Activated CD4-positive, alpha-beta T cell treated with anti-CD3 and anti-CD28 coated beads for 4 hours (primary cell): Measurements from ENCODE around the gene CFAP299.
"Not testable (repeated sequence)": the region's sequence is repeated elsewhere in the genome, so short reads cannot be mapped to it uniquely, and the experiment has no call there.

Experiments used
- DNase-seq, 2 donors: peaks; one replicate each; pipeline ENCODE4 v3.0.0-alpha.2; 2020

CFAP299 gene

DNA sequence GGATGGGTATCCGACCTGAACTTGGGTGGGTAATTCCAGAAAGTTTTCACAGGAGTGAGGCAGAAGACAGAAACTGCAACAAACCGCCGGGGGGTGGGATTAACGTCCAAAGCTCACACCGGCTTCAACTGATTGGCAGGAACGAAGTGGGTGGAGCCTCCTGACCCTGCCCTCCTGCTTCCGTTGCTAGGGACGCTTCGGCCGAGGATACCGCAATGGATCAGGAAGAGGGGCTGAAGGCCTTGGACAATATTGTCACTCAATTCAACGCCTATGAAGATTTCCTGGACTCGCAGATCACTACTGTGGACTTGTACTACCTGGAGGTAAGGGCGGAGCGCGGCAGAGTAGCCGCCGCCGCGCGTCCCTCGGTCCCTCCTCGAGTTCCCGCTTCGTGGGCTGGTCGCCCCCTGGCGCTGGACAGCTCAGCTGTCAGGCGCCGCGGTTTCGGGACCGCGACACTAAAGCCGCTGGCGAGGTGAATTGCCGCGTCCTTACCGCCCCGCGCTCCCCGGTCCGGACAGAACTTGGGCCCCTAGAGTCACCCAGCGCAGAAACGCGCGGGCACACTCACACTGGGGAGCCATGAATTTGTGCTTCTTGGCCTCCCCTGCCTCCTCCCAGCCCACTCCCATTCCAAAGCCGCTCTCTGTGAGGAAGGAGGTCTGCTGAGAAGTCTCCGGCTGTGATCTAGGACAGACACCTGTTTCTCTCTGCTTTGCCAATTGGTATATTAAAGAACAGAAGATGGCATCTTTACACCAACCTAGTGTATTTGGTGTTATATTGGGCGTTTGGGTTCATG, at the start of gene CFAP299:
CFAP299 (plus strand) TSS at position 177 of the 805 bp plus-strand sequence.
- DNase-seq = peak; percentile 26 to 42

DNA sequence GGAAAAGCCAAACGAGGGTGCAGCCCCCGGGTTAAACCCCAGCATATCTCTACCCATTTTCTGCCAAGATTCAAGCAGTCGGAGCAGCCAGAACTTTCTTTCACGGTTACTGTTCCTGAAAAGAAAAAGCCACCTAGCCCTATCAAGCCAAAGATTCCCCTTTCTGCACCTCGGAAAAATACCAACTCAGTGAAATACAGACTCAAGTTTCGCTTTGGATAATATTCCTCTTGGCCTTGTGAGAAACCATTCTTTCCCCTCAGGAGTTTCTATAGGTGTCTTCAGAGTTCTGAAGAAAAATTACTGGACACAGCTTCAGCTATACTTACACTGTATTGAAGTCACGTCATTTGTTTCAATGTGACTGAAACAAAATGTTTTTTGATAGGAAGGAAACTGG, 49.1 kb upstream of the CFAP299 start:
- no peak for DNase-seq

DNA sequence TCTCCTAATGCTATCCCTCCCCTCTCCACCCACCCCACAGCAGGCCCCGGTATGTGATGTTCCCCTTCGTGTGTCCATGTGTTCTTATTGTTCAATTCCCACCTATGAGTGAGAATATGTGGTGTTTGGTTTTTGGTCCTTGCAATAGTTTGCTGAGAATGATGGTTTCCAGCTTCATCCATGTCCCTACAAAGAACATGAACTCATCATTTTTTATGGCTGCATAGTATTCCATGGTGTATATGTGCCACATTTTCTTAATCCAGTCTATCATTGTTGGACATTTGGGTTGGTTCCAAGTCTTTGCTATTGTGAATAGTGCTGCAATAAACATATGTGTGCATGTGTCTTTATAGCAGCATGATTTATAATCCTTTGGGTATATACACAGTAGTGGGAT, 44.9 kb upstream of the CFAP299 start:
- DNase-seq = not testable (repeated sequence)

DNA sequence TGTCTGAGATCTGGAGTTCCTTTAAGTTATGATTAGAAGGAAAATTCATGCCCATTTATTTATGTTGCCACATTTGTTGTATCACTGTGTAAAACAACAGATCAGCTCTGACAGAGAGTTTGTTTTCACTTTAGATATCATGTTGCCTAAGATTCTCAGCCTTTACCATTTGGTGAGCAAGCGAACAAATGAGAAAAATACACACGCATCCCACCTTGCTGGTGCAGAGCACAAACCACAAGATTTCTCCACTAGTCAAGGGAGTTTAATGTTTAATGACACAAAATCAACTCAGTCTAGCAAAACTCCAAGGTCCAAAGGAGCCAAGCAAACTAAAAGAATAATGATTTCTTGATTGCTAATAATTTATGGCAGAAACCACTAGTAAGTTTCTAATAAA, 41.3 kb upstream of the CFAP299 start:
- DNase-seq = no peak

DNA sequence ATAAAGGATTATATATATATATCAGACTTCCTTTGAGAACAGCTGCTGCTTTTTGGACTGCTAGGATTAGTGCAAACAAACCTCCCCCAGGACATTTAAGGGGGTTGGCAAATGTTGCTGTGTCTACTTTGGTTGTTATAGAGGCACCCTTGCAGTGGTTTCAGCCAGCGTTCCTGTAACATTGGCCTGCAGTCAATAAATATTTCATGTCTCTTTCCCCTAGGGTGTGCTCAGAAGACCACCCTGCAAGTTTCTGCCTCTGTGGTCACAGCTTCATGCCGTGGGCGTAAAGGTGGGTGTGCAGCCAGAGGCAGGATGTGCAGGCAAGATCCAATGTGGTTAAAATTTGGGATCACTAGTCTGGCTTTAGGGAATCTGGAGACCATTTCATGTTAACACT, 40.2 kb upstream of the CFAP299 start:
- DNase-seq = no peak

DNA sequence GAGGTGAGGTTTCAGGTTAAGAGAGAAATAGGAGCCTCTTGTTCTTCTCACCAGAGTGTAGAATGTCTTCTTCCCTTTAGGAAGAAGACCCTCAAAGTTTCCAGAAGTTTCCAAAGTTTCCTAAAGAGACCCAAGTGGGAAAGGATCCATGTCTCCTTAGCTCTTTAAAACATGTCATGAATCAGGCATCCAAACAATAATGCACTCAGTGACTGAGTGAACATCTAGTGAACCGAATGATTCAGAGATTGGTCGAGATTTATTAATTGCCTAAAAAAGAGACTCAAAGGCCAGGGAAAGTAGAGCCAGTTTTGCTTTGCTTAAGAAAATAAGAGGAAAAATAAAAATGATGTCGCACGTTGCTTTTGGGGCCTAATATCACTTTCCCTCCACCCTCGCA, 39.7 kb upstream of the CFAP299 start:
- no peak for DNase-seq

DNA sequence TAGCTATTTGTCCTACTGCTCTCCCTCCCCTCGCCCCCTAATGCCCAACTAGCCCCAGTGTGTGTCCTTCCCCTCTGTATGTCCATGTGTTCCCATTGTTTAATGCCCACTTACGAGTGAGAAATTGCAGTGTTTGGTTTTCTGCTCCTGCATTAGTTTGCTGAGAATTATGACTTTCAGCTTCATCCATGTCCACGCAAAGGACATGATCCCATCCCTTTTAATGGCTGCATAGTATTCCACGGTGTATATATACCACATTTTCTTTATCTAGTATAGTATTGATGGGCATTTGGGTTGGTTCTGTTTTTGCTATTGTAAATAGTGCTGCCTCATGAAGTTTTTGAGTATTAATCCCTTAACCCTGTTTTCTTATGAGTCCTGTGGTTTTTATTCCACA, 33.6 kb upstream of the CFAP299 start:
- no peak for DNase-seq

DNA sequence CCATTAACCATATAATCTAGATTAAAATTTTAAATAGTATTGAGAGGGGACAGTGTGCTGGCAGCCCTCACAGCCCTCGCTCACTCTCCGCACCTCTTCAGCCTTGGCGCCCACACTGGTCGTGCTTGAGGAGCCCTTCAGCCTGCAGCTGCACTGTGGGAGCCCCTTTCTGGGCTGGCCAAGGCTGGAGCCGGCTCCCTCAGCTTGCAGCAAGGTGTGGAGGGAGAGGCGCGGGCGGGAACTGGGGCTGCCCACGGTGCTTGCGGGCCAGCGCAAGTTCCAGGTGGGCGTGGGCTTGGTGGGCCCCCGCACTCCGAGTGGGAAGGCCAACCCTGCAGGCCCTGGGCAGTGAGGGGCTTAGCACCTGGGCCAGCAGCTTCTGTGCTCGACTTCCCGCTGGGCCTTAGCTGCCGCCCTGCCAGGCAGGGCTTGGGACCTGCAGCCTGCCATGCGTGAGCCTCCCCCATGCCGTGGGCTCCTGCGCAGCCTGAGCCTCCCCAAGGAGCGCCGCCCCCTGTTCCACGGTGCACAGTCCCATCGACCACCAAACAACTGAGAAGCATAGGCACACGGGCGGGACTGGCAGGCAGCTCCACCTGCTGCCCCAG, 32.8 kb upstream of the CFAP299 start:
- DNase-seq = no peak

DNA sequence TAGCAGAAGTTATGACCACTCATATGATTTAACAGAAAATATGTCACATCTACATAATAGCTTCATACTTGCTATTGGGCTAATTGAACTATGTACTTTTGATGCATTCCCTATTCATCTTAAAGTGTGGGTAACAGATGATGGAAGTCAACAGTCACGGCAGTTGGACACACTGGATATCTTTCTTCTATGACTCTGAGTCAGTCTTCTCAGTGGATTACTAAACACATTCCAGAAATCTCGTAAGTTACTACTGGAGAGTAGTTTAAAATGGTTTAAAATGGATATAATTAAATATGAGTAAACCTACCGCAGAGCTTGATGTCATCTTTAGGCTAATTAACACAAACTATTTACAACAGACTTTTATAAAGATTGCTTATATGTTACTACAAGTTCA, 30.1 kb upstream of the CFAP299 start:
- DNase-seq = no peak

DNA sequence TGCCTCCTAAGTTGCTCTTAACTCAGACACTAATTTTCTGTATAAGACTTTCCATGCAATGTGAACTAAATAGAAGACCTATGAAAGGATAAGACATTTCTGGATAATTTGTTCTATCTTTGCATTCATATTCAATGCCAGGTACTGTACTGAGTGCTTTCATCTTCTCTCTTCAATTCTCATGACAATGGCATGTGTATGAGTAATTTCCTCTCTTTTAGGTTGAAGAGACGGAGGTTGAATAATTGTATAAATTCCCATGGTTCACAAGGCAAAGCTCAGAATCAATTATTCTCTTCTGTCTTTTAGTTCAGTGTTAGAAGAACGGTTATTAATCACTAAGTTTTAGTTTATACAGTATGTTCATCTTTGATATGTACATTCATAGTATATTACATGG, 29.3 kb upstream of the CFAP299 start:
- DNase-seq = no peak

DNA sequence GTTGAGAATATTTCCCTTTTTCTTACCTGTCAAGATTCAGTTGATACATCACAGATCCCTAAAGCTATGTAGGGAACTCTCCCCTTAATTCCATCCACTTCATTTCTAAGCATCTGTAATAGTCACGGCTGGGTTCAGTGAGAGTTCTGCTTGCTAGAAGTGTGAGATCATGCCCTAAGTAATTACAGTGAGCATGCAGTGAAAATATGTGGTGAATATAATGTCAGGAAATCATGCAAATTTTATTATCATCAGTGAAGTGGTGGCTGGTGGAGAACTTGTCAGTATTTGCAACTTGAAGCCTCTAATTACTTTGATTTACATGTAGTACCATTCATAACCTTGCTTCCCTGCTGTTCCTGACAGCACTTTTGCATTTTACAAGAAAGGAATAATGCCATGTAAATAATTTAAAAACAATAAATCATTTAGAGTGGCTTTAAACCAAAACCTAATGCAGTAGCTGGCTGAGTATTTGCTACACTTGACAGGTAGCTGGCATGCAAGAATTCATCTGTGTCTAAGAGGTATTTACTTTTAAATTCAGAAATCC, 28.3 kb upstream of the CFAP299 start:
- DNase-seq = no peak

DNA sequence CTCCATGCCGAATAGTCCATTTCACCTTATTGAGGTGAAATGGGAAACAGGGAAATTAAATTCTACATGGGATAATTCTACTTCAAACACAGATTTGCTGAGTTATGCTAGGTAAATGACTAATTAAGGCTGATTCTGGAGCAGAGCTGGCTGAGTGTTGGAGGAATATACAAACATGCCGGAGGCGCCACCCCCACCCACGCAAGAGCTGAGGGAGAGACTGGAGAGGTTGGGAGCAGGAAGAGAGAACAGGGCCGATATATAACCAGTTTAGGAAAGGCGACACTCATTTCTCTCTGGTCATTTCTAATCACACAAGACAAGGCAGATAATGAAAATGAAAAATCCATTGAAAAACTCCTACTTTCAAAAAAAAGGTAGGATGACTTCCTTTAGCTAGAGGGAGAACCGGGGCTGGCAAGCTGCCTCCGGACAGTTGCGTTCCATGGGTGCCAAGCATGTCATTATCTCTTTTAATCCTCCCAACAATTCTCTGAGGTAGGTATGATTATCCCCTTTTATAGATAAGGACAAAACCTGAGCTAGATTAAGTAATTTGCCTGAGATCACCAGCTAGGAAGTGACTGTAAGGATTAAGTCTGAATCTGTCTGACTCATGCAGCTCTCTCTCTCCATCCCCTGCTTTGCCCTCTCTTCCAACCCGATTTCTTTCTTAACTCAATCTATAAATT, 27.6 kb upstream of the CFAP299 start:
- no peak for DNase-seq

DNA sequence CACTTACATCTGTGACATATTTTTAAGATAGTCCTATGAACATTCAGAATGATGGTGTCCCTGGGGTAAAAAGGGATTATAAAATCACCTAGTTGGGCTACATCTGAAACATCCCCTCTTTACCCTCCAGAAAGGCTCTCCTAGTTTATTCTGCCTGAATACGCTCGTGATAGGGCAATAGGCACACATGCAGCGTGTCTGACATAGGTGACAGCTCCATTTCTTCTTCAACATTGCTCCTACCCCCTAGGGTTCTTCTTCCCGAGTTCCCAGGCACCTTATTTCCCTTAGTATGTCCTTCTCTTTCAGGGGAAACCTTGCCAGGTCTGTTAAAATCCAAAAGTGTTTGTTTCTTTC, 27.1 kb upstream of the CFAP299 start:
- DNase-seq = no peak

DNA sequence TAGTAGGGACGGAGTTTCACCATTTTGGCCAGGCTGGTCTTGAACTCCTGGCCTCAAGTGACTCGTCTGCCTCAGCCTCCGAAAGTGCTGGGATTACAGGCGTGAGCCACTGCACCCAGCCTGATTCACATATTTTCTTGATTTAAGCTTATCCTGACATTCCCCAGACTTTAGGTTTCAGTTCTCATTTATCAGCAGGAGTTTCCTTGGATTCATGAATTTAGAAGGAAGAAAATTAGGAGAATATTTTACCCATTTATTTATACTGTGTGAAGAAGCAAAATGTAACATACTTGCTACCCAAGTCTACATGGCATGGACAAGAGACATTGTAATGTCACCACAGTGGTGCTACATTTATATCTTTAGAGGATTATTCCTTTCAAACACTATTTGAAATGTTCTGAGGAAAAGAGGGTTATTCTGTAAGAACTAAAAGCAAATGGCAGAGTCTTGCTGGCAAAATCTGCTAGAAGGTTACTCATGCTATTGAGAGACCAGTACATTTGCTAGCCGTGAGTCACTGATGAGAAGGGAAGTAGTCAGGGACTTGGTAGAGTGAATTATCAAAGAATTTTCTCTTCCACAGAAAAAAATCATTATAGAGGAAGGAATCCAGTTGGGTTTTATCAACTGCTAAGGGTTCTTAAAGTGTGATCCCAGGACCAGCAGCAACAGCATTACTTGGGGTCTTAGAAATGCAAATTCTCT, 26.1 kb upstream of the CFAP299 start:
- no peak for DNase-seq

DNA sequence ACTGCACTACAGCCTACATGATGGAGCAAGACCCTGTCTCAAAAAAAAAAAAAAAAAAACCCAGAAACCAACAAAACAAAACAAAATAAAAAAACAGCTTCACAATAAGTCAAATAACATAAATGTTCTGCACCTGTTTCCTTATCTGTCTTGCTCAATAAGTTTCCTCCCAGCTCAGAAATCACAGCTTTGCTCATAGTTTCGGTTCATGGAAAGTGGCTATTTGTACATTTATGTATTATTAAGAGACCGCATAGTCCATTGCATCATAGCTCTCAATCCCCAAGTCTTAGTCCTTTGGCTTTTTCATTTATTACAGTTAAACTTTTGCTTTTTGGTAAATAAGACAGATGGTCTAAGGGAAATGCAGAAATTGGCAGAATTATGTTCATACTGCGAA, 24.4 kb upstream of the CFAP299 start:
- no peak for DNase-seq

DNA sequence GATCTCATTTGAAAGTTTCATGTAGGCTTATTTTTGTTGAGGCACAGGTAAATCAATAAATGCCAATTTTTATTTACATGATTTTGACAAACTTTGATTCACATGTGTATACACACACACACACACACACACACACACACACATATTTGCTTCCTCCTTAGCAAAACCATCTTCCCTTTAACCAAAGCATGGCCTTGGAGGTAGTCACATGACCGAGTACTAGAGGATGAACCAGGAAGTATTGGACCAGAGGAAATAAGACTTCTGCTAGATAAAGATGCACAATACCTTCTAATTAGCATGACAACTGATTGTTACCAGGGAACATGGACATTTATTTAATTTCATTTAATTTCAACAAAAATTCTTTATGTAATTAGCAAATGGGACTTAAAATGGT, 23.4 kb upstream of the CFAP299 start:
- no peak for DNase-seq

DNA sequence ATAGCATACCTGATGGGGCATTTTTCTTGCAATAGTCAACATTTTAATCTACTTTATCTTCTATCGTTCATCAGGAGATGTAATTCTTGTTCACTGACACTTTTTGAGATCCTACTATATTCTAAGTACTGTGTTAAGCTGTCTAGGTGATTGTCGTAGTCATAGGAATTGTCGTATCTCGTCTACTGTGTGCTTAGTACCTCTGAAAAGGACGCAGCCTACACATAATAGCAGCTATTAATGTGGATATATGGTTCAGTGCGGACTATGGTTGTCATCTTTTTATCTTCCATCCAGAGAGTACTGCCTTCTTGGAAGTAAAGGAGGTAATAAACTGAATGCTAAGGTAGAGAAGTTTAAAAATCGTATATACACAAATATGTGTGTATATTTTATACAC, 21.9 kb upstream of the CFAP299 start:
- DNase-seq = no peak

DNA sequence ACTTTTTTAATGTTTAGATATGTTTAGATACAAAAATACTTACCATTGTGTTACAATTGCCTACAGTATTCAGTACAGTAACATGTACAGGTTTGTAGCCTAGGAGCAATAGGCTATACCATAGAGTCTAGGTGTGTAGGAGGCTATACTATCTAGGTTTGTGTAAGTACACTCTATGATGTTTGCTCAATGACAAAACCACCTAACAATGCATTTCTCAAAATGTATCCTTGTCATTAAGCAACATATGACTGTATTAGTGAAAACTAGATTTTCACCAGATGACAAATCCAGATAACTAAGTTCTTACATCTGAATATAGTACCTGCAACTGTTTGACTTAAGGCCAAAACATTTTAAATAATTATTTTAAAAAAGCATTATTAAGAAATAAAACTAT, 19.7 kb upstream of the CFAP299 start:
- DNase-seq = not testable (repeated sequence)

DNA sequence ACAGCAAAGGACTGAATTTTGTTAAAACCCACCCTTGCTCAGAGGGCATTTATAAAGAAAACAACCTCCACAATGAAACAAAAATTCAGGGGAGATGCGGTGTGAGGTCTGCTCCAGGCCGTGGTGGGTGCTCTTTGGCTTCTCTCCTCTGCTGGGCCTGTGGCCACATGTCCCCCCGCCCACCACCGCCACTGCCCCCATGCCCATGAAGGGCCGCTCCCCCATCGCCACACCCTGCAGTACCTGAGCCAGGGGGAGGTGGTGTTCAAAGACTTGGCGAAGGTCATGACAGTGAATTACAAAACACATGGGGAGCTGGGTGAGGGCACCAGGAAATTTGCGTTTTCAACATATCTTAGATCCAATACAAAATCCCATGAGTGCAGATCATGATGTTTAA, 14.2 kb upstream of the CFAP299 start:
- no peak for DNase-seq

DNA sequence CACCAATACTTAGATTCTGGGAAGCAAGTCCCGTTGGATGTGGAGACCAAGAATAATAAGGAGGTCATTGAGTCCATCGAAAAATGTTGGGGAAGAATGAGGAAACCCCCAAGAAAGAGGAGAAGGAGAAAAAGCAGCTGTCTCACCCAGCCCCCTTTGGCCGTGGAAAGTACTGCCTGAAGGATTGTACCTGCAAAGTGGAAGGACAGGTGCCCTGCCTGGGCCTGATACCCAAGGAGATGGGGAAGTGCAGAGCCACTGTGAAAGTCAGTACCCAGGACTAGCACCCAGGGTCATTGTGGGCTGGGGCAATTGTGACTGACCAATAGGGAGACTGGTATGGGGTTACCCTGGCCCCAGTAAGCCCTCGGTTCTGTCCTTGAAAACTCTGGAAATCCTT, 13.8 kb upstream of the CFAP299 start:
- DNase-seq = no peak

DNA sequence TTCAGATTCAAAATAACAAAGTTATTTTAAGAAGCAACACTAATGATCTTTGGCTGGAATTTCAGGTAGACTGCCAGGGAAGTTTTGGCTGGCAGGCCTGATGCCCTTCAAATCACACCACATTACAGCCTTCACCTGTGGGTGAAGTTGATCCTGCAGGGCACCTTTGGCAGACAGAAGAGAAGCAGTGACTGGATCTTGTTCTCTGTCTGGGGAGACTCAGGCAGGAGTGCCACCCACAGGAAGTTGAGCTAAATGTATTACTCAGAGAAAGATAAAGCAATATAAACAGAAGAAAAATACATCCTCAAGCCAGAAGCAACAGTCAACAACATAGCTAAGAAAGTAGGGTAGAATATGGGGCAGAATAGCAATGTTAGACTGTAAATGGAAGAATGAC, 12.8 kb upstream of the CFAP299 start:
- no peak for DNase-seq

DNA sequence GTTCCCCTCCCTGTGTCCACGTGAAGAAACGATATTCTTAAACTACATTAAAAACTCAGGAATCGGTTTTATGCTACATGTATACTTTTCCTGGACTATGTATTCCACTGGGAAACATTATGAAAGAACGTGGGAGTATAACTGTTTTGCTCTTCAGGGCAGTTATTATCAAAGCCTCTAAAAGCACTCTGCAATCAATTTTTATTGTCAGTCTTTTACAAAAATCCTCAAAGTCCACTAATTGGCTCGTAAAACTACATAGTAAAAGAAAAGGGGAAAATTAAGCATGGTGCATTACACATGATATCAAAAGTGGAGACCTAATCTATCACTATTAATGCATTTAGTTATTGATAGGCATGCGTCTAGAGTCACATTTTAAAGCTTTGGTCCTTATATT, 11.4 kb upstream of the CFAP299 start:
- no peak for DNase-seq

DNA sequence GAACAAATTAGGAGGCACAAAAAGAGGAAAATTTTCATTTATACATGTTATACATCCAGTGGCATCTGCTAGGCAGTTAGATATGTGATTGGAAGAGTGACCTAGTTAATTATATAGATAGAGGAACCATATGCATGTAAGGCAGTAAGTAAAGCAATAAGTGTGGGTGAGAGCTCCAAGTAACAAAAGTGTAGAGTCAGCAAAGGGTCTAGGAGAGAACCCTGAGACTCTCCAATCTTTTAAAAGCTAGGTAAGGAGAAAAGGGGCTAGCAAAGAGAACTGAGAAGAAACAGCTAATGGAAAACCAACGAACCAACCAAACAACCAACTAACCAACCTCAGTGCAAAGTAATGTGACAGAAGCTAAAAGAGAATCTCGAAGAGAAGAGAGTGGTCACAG, 3.8 kb upstream of the CFAP299 start:
- DNase-seq = no peak
